ENCODE measurements around the gene HOXC9.

The HOXC9 gene

GRCh38 chr12:54048406-54049093 lies 48.6 kb downstream of the HOXC9 start:
- in situ Hi-C loops (cut with MboI; ENCODE audit: low sequenced_read_pairs) = no loop called here

- in situ Hi-C loops (cut with MboI; ENCODE audit: low sequenced_read_pairs) = no loop called here
Observed at GRCh38 chr12:54049108-54049507, 49.1 kb downstream of the HOXC9 start.

GRCh38 chr12:54050482-54050810 lies 50.5 kb downstream of the HOXC9 start:
- in situ Hi-C loops (cut with MboI; ENCODE audit: low sequenced_read_pairs) = no loop called here

GRCh38 chr12:54051026-54051842 lies 51.3 kb downstream of the HOXC9 start:
- in situ Hi-C loops (cut with MboI; ENCODE audit: low sequenced_read_pairs) = no loop called here

- in situ Hi-C loops (cut with MboI; ENCODE audit: low sequenced_read_pairs) = no loop called here
Observed at GRCh38 chr12:54051874-54052437, 52.0 kb downstream of the HOXC9 start.

- in situ Hi-C loops (cut with MboI; ENCODE audit: low sequenced_read_pairs) = no loop called here
Observed at GRCh38 chr12:54052438-54053002, 52.6 kb downstream of the HOXC9 start.
